Measurements from ENCODE around the gene ASTN2. TPM values are rescaled to one million over a fixed set of nuclear protein-coding genes. Genes with fewer than 3 reads are reported as not detected.

ASTN2 gene
- 2.7 and 4.0 TPM in 2 replicates for total RNA-seq

- intact Hi-C loops (cut with micrococcal nuclease) = no loop called here
- no peak for DNase-seq (ENCODE audit: low spot score)
Measured at GRCh38 chr9:117414906-117415331, at the start of gene ASTN2. ASTN2 (minus strand) TSS chr9:117415057; CDS start chr9:117414938, 119 bp downstream.

GRCh38 chr9:117462861-117463260, 48.0 kb upstream of the ASTN2 start:
- Mint-ChIP-seq H3K4me1 (ENCODE audit: low read depth) (no peaks in the 10 kb centered on the region), H3K9me3 (no peaks in the 10 kb centered on the region), H3K36me3 (ENCODE audit: low read depth) (no peaks in the 10 kb centered on the region), H3K4me3 (ENCODE audit: low read depth) (no peak overlapping the region), H3K27me3 (ENCODE audit: low read depth) (no peaks in the 10 kb centered on the region), H3K27ac (no peak overlapping the region)
- intact Hi-C loops (cut with micrococcal nuclease) = no loop called here
- DNase-seq (ENCODE audit: low spot score) = no peak

More at GRCh38 chr9:117414906-117415331, at the start of gene ASTN2:
- H3K4me1 Mint-ChIP-seq (ENCODE audit: low read depth) = no peaks in the 10 kb centered on the region
- no peak within 1 kb of the TSS for H3K4me3 Mint-ChIP-seq (ENCODE audit: low read depth)
- H3K27ac Mint-ChIP-seq = no peak within 1 kb of the TSS
- H3K9me3 Mint-ChIP-seq = no peaks in the 10 kb centered on the region
- H3K36me3 Mint-ChIP-seq (ENCODE audit: low read depth) = peaks cover 2% of the 10 kb centered on the region
- peaks cover 31% of the 10 kb centered on the region for H3K27me3 Mint-ChIP-seq (ENCODE audit: low read depth)

- no peak for DNase-seq (ENCODE audit: low spot score)
- H3K36me3 Mint-ChIP-seq (ENCODE audit: low read depth) = no peaks in the 10 kb centered on the region
- H3K27me3 Mint-ChIP-seq (ENCODE audit: low read depth) = no peaks in the 10 kb centered on the region
- no peak overlapping the region for H3K27ac Mint-ChIP-seq
- H3K4me3 Mint-ChIP-seq (ENCODE audit: low read depth) = no peak overlapping the region
- H3K4me1 Mint-ChIP-seq (ENCODE audit: low read depth) = no peaks in the 10 kb centered on the region
- H3K9me3 Mint-ChIP-seq = no peaks in the 10 kb centered on the region
- intact Hi-C loops (cut with micrococcal nuclease) = no loop called here
Measured at GRCh38 chr9:117461386-117461785, 46.5 kb upstream of the ASTN2 start.

- Mint-ChIP-seq H3K4me3 (ENCODE audit: low read depth) (no peak overlapping the region), H3K27me3 (ENCODE audit: low read depth) (no peaks in the 10 kb centered on the region), H3K36me3 (ENCODE audit: low read depth) (no peaks in the 10 kb centered on the region)
Measured at GRCh38 chr9:117460743-117461142, 45.9 kb upstream of the ASTN2 start.

GRCh38 chr9:117459913-117460312, 45.1 kb upstream of the ASTN2 start:
- Mint-ChIP-seq H3K27ac (no peak overlapping the region), H3K4me3 (ENCODE audit: low read depth) (no peak overlapping the region), H3K4me1 (ENCODE audit: low read depth) (no peaks in the 10 kb centered on the region), H3K9me3 (peaks cover 3% of the 10 kb centered on the region), H3K36me3 (ENCODE audit: low read depth) (no peaks in the 10 kb centered on the region), H3K27me3 (ENCODE audit: low read depth) (no peaks in the 10 kb centered on the region)
- DNase-seq (ENCODE audit: low spot score) = no peak
- intact Hi-C loops (cut with micrococcal nuclease) = no loop called here

More at GRCh38 chr9:117460743-117461142, 45.9 kb upstream of the ASTN2 start:
- DNase-seq (ENCODE audit: low spot score) = no peak
- Mint-ChIP-seq H3K9me3 (peaks cover 3% of the 10 kb centered on the region), H3K27ac (no peak overlapping the region), H3K4me1 (ENCODE audit: low read depth) (no peaks in the 10 kb centered on the region)
- intact Hi-C loops (cut with micrococcal nuclease) = no loop called here

- no peak overlapping the region for H3K27ac Mint-ChIP-seq
- no peak for DNase-seq (ENCODE audit: low spot score)
- H3K27me3 Mint-ChIP-seq (ENCODE audit: low read depth) = no peaks in the 10 kb centered on the region
- peaks cover 3% of the 10 kb centered on the region for H3K9me3 Mint-ChIP-seq
- H3K4me3 Mint-ChIP-seq (ENCODE audit: low read depth) = no peak overlapping the region
- no peaks in the 10 kb centered on the region for H3K4me1 Mint-ChIP-seq (ENCODE audit: low read depth)
- intact Hi-C loops (cut with micrococcal nuclease) = no loop called here
- no peaks in the 10 kb centered on the region for H3K36me3 Mint-ChIP-seq (ENCODE audit: low read depth)
Measured at GRCh38 chr9:117458066-117458465, 43.2 kb upstream of the ASTN2 start.

GRCh38 chr9:117454711-117455110, 39.9 kb upstream of the ASTN2 start:
- no peak overlapping the region for H3K27ac Mint-ChIP-seq
- no peaks in the 10 kb centered on the region for H3K36me3 Mint-ChIP-seq (ENCODE audit: low read depth)
- DNase-seq (ENCODE audit: low spot score) = no peak
- H3K9me3 Mint-ChIP-seq = peaks cover 3% of the 10 kb centered on the region
- H3K4me3 Mint-ChIP-seq (ENCODE audit: low read depth) = no peak overlapping the region
- no peaks in the 10 kb centered on the region for H3K4me1 Mint-ChIP-seq (ENCODE audit: low read depth)
- no peaks in the 10 kb centered on the region for H3K27me3 Mint-ChIP-seq (ENCODE audit: low read depth)
- intact Hi-C loops (cut with micrococcal nuclease) = no loop called here

- Mint-ChIP-seq H3K4me1 (ENCODE audit: low read depth) (no peaks in the 10 kb centered on the region), H3K4me3 (ENCODE audit: low read depth) (no peak overlapping the region), H3K27ac (no peak overlapping the region), H3K27me3 (ENCODE audit: low read depth) (no peaks in the 10 kb centered on the region), H3K36me3 (ENCODE audit: low read depth) (no peaks in the 10 kb centered on the region), H3K9me3 (peaks cover 3% of the 10 kb centered on the region)
- intact Hi-C loops (cut with micrococcal nuclease) = no loop called here
- DNase-seq (ENCODE audit: low spot score) = no peak
Measured at GRCh38 chr9:117453737-117454136, 38.9 kb upstream of the ASTN2 start.

GRCh38 chr9:117451311-117451710, 36.5 kb upstream of the ASTN2 start:
- H3K4me3 Mint-ChIP-seq (ENCODE audit: low read depth) = no peak overlapping the region
- H3K27ac Mint-ChIP-seq = no peak overlapping the region
- no peaks in the 10 kb centered on the region for H3K4me1 Mint-ChIP-seq (ENCODE audit: low read depth)
- H3K9me3 Mint-ChIP-seq = peaks cover 3% of the 10 kb centered on the region
- DNase-seq (ENCODE audit: low spot score) = no peak
- intact Hi-C loops (cut with micrococcal nuclease) = no loop called here
- H3K36me3 Mint-ChIP-seq (ENCODE audit: low read depth) = no peaks in the 10 kb centered on the region
- no peaks in the 10 kb centered on the region for H3K27me3 Mint-ChIP-seq (ENCODE audit: low read depth)

- Mint-ChIP-seq H3K36me3 (ENCODE audit: low read depth) (no peaks in the 10 kb centered on the region), H3K4me1 (ENCODE audit: low read depth) (no peaks in the 10 kb centered on the region), H3K4me3 (ENCODE audit: low read depth) (no peak overlapping the region), H3K9me3 (no peaks in the 10 kb centered on the region), H3K27ac (no peak overlapping the region), H3K27me3 (ENCODE audit: low read depth) (no peaks in the 10 kb centered on the region)
- no peak for DNase-seq (ENCODE audit: low spot score)
- intact Hi-C loops (cut with micrococcal nuclease) = no loop called here
Measured at GRCh38 chr9:117448066-117448465, 33.2 kb upstream of the ASTN2 start.

- Mint-ChIP-seq H3K4me3 (ENCODE audit: low read depth) (no peak overlapping the region), H3K9me3 (no peaks in the 10 kb centered on the region), H3K27me3 (ENCODE audit: low read depth) (no peaks in the 10 kb centered on the region), H3K4me1 (ENCODE audit: low read depth) (no peaks in the 10 kb centered on the region), H3K27ac (no peak overlapping the region), H3K36me3 (ENCODE audit: low read depth) (no peaks in the 10 kb centered on the region)
- intact Hi-C loops (cut with micrococcal nuclease) = no loop called here
- DNase-seq (ENCODE audit: low spot score) = no peak
Measured at GRCh38 chr9:117445631-117446030, 30.8 kb upstream of the ASTN2 start.

GRCh38 chr9:117444501-117444900, 29.6 kb upstream of the ASTN2 start:
- Mint-ChIP-seq H3K4me1 (ENCODE audit: low read depth) (no peaks in the 10 kb centered on the region), H3K36me3 (ENCODE audit: low read depth) (no peaks in the 10 kb centered on the region), H3K27me3 (ENCODE audit: low read depth) (no peaks in the 10 kb centered on the region), H3K4me3 (ENCODE audit: low read depth) (no peak overlapping the region), H3K9me3 (no peaks in the 10 kb centered on the region), H3K27ac (no peak overlapping the region)
- DNase-seq (ENCODE audit: low spot score) = no peak
- intact Hi-C loops (cut with micrococcal nuclease) = no loop called here

- H3K9me3 Mint-ChIP-seq = no peaks in the 10 kb centered on the region
- no peaks in the 10 kb centered on the region for H3K36me3 Mint-ChIP-seq (ENCODE audit: low read depth)
- H3K4me1 Mint-ChIP-seq (ENCODE audit: low read depth) = no peaks in the 10 kb centered on the region
- H3K27ac Mint-ChIP-seq = no peak overlapping the region
- H3K4me3 Mint-ChIP-seq (ENCODE audit: low read depth) = no peak overlapping the region
- intact Hi-C loops (cut with micrococcal nuclease) = no loop called here
- no peak for DNase-seq (ENCODE audit: low spot score)
- no peaks in the 10 kb centered on the region for H3K27me3 Mint-ChIP-seq (ENCODE audit: low read depth)
Measured at GRCh38 chr9:117437283-117437682, 22.4 kb upstream of the ASTN2 start.

GRCh38 chr9:117435630-117436261, 20.9 kb upstream of the ASTN2 start:
- H3K9me3 Mint-ChIP-seq = no peaks in the 10 kb centered on the region
- DNase-seq (ENCODE audit: low spot score) = no peak
- no peaks in the 10 kb centered on the region for H3K27me3 Mint-ChIP-seq (ENCODE audit: low read depth)
- H3K4me3 Mint-ChIP-seq (ENCODE audit: low read depth) = no peak overlapping the region
- intact Hi-C loops (cut with micrococcal nuclease) = no loop called here
- no peaks in the 10 kb centered on the region for H3K4me1 Mint-ChIP-seq (ENCODE audit: low read depth)
- no peak overlapping the region for H3K27ac Mint-ChIP-seq
- no peaks in the 10 kb centered on the region for H3K36me3 Mint-ChIP-seq (ENCODE audit: low read depth)

All from activated T-helper 2 cell treated with anti-CD3 and anti-CD28 coated beads, Interferon-gamma antibody, Interleukin-2, Interleukin-4, amounts not matched to agents 10 μg/mL and 5 μg/mL and 100 μg/mL, durations not matched to agents 14 hours and 24 hours and 36 hours (primary cell).